NAMALWA (cell line): ENCODE measurements around the gene ATP1A2.
"Not testable (repeated sequence)": the region's sequence is repeated elsewhere in the genome, so short reads cannot be mapped to it uniquely, and the experiment has no call there.

ENCODE experiments used
- DNase-seq: peaks from one replicate; pipeline ENCODE4 v3.0.0-alpha.2; 2015; ENCODE audit warnings: low spot score

ATP1A2 gene

GRCh38 chr1:160124705-160125478 lies 9.3 kb downstream of the ATP1A2 start:
- DNase-seq = no peak

GRCh38 chr1:160125746-160126145 lies 10.2 kb downstream of the ATP1A2 start:
- DNase-seq = no peak

- DNase-seq = not testable (repeated sequence)
Observed at GRCh38 chr1:160126342-160126741, 10.8 kb downstream of the ATP1A2 start.

- DNase-seq = no peak
Observed at GRCh38 chr1:160127381-160127780, 11.8 kb downstream of the ATP1A2 start.

- no peak for DNase-seq
Observed at GRCh38 chr1:160127865-160128523, 12.4 kb downstream of the ATP1A2 start.

GRCh38 chr1:160128636-160129035 lies 13.1 kb downstream of the ATP1A2 start:
- DNase-seq = no peak

- DNase-seq = no peak
Observed at GRCh38 chr1:160129046-160129445, 13.5 kb downstream of the ATP1A2 start.

GRCh38 chr1:160129558-160129957 lies 14.0 kb downstream of the ATP1A2 start:
- DNase-seq = no peak

- DNase-seq = no peak
Observed at GRCh38 chr1:160129966-160130365, 14.4 kb downstream of the ATP1A2 start.

- DNase-seq = no peak
Observed at GRCh38 chr1:160130486-160130885, 14.9 kb downstream of the ATP1A2 start.

- no peak for DNase-seq
Observed at GRCh38 chr1:160130939-160131338, 15.4 kb downstream of the ATP1A2 start.

- no peak for DNase-seq
Observed at GRCh38 chr1:160131803-160132565, 16.4 kb downstream of the ATP1A2 start.

- DNase-seq = no peak
Observed at GRCh38 chr1:160133990-160134770, 18.6 kb downstream of the ATP1A2 start.

GRCh38 chr1:160134791-160135572 lies 19.4 kb downstream of the ATP1A2 start:
- DNase-seq = no peak

GRCh38 chr1:160136121-160136925 lies 20.8 kb downstream of the ATP1A2 start:
- DNase-seq = no peak

GRCh38 chr1:160136926-160137200 lies 21.3 kb downstream of the ATP1A2 start:
- no peak for DNase-seq

- no peak for DNase-seq
Observed at GRCh38 chr1:160137216-160137862, 21.8 kb downstream of the ATP1A2 start.

- DNase-seq = no peak
Observed at GRCh38 chr1:160139840-160140239, 24.3 kb downstream of the ATP1A2 start.

GRCh38 chr1:160143695-160144094 lies 28.1 kb downstream of the ATP1A2 start:
- DNase-seq = no peak

- DNase-seq = no peak
Observed at GRCh38 chr1:160144921-160145320, 29.4 kb downstream of the ATP1A2 start.
